Measurements from ENCODE around the gene MACF1. TPM values are rescaled to one million over a fixed set of nuclear protein-coding genes. Genes with fewer than 3 reads are reported as not detected.
"Not testable (repeated sequence)": the region's sequence is repeated elsewhere in the genome, so short reads cannot be mapped to it uniquely, and the experiment has no call there.

The MACF1 gene
- total RNA-seq, 2 donors from 2014 or later: 263 to 280 TPM

DNA sequence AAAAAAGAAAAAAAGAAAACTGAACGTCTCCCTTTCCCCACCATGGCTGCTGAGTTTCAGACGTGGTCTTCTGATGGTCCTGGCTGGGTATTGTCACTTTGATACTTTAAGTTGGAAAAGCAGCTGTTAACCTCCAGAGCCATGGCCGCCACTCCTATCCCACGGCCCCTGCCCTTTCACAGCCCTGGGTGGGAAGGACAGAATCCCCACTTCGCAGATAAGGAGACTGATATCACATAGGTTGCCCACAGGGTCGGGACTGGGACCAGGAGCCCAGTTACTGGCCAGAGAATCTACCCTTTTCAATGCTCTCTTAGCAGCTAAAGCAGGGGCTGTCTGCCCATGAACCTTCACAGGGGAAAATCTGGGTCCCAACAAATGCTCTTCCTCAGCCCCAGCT lies 303.8 kb downstream of the MACF1 start:
- ATAC-seq (no peak), DNase-seq (no peak)
- intact Hi-C loops (cut with DNase I): no loop called here

DNA sequence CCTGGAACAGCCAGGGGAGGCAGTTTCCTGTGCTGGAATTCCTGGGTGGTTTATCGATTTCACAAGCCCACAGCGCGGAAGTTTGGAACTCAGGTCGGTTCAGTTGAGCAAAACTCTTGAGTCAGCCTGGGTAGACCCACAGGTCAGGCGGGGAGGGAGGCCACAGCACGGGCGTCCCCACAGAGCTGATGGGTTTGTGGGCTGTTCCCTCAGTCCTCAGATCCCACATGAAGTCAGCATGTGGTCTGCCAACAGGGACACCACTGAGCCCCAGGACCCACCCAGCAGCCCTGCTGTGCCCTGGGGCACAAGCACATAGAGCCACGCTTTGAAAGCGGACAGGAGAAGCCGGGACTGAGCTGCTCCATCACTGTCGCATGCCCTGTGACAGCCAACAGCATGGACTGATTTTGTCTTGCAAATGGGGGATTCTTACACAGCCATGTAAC lies 304.4 kb downstream of the MACF1 start:
- DNase-seq (no peak), ATAC-seq (no peak)
- intact Hi-C loops (cut with DNase I): no loop called here

GRCh38 chr1:39509360-39510009 lies 305.0 kb downstream of the MACF1 start:
- intact Hi-C loops (cut with DNase I): no loop called here
- ATAC-seq (peak; percentile 64 to 67), DNase-seq (no peak)

DNA sequence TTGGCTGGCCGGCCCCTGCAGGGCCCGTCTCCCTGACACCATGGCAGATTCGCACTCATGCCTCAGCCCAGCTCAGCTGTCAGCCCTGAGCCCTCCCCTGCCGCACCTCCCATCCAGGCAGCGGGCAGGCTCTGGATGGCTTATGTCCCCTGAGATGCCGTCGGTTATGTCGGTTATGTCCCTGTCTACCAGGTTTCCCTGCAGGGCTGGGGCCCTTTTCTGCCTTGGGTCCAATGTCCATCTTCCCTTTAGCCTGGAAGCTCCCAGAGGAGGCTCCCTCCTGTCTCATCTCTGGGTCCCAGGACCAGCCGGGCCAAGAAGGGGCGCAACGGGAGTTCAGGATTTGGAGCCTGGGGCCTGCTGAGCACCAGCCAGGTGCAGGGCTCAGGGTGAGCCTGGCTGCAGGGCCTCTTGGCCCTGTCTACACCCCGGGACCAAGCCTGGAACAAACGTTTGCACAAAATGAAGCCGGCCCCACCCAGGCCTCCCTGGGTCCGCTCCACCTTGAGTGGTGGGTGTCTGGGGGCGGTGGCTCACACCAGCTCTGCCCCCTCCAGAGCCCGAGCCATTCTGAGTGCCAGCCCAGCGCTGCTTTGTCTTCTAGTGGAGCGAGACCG lies 306.2 kb downstream of the MACF1 start:
- DNase-seq; intact Hi-C loops (cut with DNase I); ATAC-seq: not testable (repeated sequence)

GRCh38 chr1:39511477-39511876 lies 307.0 kb downstream of the MACF1 start:
- intact Hi-C loops (cut with DNase I); ATAC-seq; DNase-seq: not testable (repeated sequence)

- intact Hi-C loops (cut with DNase I): not testable (repeated sequence)
These were observed 307.8 kb downstream of the MACF1 start for GRCh38 chr1:39512234-39512847.

GRCh38 chr1:39514710-39515124 lies 310.2 kb downstream of the MACF1 start:
- DNase-seq; intact Hi-C loops (cut with DNase I): not testable (repeated sequence)
- peak; percentile 85 to 90 for ATAC-seq

More at GRCh38 chr1:39512234-39512847, 307.8 kb downstream of the MACF1 start:
- not testable (repeated sequence) for ATAC-seq, DNase-seq

DNA sequence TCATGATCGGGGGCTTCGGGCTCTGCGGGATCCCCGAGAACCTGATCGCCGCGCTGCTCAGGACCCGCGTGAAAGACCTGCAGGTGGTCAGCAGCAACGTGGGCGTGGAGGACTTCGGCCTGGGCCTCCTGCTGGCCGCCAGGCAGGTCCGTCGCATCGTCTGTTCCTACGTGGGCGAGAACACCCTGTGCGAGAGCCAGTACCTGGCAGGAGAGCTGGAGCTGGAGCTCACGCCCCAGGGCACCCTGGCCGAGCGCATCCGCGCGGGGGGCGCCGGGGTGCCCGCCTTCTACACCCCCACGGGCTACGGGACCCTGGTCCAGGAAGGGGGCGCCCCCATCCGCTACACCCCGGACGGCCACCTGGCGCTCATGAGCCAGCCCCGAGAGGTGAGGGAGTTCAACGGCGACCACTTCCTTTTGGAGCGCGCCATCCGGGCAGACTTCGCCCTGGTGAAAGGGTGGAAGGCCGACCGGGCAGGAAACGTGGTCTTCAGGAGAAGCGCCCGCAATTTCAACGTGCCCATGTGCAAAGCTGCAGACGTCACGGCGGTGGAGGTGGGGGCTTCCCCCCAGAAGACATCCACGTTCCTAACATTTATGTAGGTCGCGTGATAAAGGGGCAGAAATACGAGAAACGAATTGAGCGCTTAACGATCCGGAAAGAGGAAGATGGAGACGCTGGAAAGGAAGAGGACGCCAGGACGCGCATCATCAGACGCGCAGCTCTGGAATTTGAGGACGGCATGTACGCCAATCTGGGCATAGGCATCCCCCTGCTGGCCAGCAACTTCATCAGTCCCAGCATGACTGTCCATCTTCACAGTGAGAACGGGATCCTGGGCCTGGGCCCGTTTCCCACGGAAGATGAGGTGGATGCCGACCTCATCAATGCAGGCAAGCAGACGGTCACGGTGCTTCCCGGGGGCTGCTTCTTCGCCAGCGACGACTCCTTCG lies 310.9 kb downstream of the MACF1 start:
- intact Hi-C loops (cut with DNase I); DNase-seq: not testable (repeated sequence)
- ATAC-seq: peak; percentile 65 to 75

DNA sequence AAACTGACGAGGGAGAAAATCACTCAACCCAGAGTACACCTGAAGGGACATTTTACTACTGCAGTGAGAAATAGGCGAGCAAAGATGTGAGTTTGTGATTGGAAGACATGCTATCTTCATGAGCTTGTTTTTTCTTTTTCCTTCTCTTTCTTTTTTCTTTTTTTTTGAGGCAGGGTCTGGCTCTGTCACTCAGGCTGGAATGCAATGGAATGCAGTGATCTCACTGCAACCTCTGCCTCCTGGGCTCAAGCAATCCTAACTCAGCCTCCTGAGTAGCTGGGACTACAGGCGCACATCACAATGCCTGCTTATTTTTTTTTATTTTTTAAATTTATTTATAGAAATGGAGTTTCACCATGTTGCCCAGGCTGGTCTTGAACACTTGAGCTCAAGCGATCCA lies 312.3 kb downstream of the MACF1 start:
- intact Hi-C loops (cut with DNase I); ATAC-seq; DNase-seq: not testable (repeated sequence)

GRCh38 chr1:39517936-39518335 lies 313.4 kb downstream of the MACF1 start:
- not testable (repeated sequence) for ATAC-seq, DNase-seq

DNA sequence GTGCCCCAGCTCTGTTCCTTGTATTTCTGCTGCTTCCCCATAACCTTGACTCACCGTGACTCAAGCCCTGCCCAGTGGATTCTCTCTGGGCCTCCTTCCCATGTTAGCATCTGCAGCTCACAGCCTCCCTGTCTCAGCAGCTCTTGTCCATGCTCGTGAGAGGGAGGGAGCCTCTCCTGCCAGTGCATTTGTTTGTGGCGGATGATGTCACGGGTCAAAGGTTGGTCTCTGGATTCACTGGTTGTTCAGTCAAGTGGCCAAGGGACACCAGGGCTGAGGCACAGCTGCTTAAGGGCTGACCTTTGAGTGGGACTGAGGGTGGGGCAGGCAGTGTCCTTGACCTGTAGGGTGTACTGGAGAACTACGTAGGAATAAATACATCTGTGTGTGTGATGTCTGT lies 314.9 kb downstream of the MACF1 start:
- ATAC-seq; intact Hi-C loops (cut with DNase I): not testable (repeated sequence)

More at GRCh38 chr1:39517936-39518335, 313.4 kb downstream of the MACF1 start:
- intact Hi-C loops (cut with DNase I): not testable (repeated sequence)

DNA sequence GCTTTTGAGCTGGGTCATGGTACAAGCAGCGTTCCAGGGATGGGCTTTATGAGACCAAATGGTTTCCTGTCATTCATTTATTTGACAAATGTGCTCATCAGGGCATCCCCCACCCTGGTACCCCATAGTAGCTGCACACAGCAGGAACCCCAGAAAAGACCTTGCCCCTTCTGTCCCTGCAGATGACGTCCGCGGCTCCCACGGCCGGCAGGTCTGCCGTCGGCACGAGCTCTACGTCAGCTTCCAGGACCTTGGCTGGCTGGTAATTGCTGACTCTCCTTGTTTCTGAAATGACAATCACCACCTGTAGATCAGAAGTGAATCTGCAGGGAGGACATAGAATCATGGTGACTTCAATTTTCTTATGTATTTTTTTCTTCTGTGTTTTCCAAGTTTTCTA lies 317.7 kb downstream of the MACF1 start:
- intact Hi-C loops (cut with DNase I): not testable (repeated sequence)

More for the DNA sequence above, 314.9 kb downstream of the MACF1 start:
- DNase-seq: not testable (repeated sequence)

DNA sequence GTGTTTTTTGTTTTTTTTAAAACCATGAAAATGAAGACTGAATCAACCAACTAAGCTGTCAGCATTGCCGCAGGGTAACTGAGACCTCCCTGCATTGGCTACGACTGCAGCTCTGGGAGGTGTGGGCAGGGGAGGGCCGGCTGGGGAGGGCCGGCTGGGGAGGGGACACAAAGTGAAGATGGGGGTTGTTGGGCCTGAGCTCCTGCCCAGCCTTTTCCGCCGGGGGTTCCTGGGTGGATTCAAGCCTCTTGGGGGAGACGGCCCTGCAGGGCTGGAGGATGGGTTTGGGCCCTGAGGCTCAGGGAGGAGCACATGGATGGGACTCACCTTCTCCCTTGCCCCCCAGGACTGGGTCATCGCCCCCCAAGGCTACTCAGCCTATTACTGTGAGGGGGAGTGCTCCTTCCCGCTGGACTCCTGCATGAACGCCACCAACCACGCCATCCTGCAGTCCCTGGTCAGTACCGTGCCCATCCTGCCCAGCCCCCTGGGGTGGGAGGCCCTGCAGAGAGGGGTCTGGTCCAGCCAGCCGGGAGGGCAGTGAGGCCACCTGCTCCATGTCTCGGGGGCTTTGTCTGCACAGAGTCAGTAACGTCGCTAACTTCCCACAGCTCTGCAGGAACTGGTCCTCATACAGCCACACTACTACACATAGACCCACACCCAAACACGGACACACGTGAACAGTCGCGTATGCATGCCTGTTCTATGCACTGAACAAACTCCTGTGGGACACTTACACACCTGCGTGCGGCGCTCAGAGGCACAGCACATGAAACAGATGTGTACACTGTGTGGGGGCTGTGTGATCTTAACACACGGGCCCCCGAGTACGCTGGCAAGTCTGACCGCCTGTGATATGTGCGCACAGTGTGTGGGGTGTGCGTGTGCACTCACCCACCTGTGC lies 318.4 kb downstream of the MACF1 start:
- DNase-seq (no peak), ATAC-seq (no peak)
- intact Hi-C loops (cut with DNase I): no loop called here

More for the DNA sequence above, 317.7 kb downstream of the MACF1 start:
- DNase-seq, ATAC-seq: not testable (repeated sequence)

DNA sequence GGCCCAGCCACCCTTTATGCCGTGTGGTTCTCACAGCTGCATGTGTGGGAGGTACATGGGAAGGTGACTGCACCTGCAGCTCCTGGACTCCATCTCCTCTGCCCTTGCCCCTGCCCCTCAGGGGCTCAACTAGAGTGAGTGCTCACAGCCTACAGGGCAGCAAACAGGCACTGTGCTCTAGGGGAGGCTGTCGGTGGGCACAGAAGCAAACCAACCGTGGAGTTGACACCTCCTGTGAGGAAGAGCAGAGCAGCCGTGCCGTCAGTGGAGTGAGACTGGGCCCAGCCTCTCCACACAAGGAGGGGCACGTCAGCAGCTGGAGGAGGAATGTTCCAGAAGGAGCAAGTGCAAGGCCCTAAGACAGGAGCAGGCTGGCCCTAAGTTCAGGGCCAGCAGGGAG lies 319.7 kb downstream of the MACF1 start:
- ATAC-seq (no peak), DNase-seq (no peak)
- intact Hi-C loops (cut with DNase I): no loop called here

GRCh38 chr1:39524591-39525365 lies 320.3 kb downstream of the MACF1 start:
- DNase-seq (no peak), ATAC-seq (no peak)
- intact Hi-C loops (cut with DNase I): no loop called here

- intact Hi-C loops (cut with DNase I): no loop called here
- no peak for DNase-seq
- peak in 1 of 2 donors; percentile 87 for ATAC-seq
These were observed 321.1 kb downstream of the MACF1 start for GRCh38 chr1:39525366-39526165.
